Sigmoid colon (tissue), 7 donors: Measurements from ENCODE around the gene TMEM94. TPM values are rescaled to one million over a fixed set of nuclear protein-coding genes. Genes with fewer than 3 reads are reported as not detected.
A peak's percentile ranks its signal among the peaks of the same experiment; 100 is the strongest.

Source experiments
- DNase-seq: peaks from one replicate; pipeline ENCODE4 v3.0.0-alpha.2; 2019
- H3K27ac ChIP-seq, 4 donors: fragments of 200-600 bp; sonication (generic); one replicate each; pipeline ENCODE4 v1.5.1; 2016 to 2019; ENCODE audit warnings: mild to moderate bottlenecking in 1 of 4
- H3K27me3 ChIP-seq, 3 donors: fragments of 200-600 bp; sonication (generic); one replicate each; pipeline ENCODE4 v1.5.1; 2019; ENCODE audit warnings: mild to moderate bottlenecking in 1 of 3
- H3K36me3 ChIP-seq, 4 donors: fragments of 200-600 bp; sonication (generic); one replicate each; pipeline ENCODE4 v1.5.1; 2016 to 2019
- H3K4me1 ChIP-seq, 4 donors: fragments of 200-600 bp; sonication (generic); one replicate each; pipeline ENCODE4 v1.5.1; 2017 to 2019
- H3K4me3 ChIP-seq, 4 donors: fragments of 200-600 bp; sonication (generic); one replicate each; pipeline ENCODE4 v1.5.1; 2017 to 2019; ENCODE audit warnings: mild to moderate bottlenecking in 2 of 4, moderate library complexity in 1 of 4
- H3K9me3 ChIP-seq, 4 donors: fragments of 200-600 bp in 3 of 4; sonication (generic) in 3 of 4; one replicate each; pipeline versions ENCODE4 v1.5.1 to v1.6.1; 2013 to 2019
- CTCF ChIP-seq, 4 experiments: fragments of 450-650 bp in 3 of 4; fragments of 200-600 bp in 1 of 4; IDR thresholded peaks; one replicate each; pipeline ENCODE4 v1.5.1; 2016 to 2019; ENCODE audit warnings: antibody characterized with exemption in 4 of 4, mild to moderate bottlenecking in 3 of 4, moderate library complexity in 2 of 4
- EP300 ChIP-seq, 4 donors: sonication (generic); formaldehyde crosslinking; IDR thresholded peaks; one replicate each; pipeline ENCODE4 v1.6.1; 2017; ENCODE audit warnings: antibody characterized with exemption in 4 of 4
- POLR2A ChIP-seq, 2 donors: fragments of 450-650 bp; IDR thresholded peaks; one replicate each; pipeline ENCODE4 v1.6.1; 2016; ENCODE audit warnings: antibody characterized with exemption in 2 of 2, mild to moderate bottlenecking in 2 of 2, moderate library complexity in 2 of 2
- POLR2AphosphoS5 ChIP-seq, 4 donors: sonication (generic); formaldehyde crosslinking; IDR thresholded peaks; one replicate each; pipeline ENCODE4 v1.6.1; 2017; ENCODE audit warnings: antibody characterized with exemption in 4 of 4
- WGBS, 2 donors: extraction: QIAGEN DNeasy Blood & Tissue Kit; methylation state at CpG; one replicate each; pipeline ENCODE4 v1.1.7; 2013; 5-methylcytosine and 5-hydroxymethylcytosine counted together
- intact Hi-C: fragments of 100-400 bp; cut with DNase I; formaldehyde crosslinking; loops from one replicate; pipeline ENCODE4 v1.15.1; 2023
- polyA plus RNA-seq, 3 donors: library from polyadenylated mRNA; stranded (reverse); fragments of 200-250 nt; gene quantifications; one replicate each; pipeline ENCODE4 v1.2.3, GENCODE V29; 2013
- total RNA-seq, 4 donors: library from RNA; depleted of rRNA; stranded (reverse); fragments of >200 nt; gene quantifications; one replicate each; pipeline ENCODE4 v1.1.0, GENCODE V29; 2016
- donor health status: healthy with polysubstance abuse.
- donor health status: Bipolar disorder and iron deficiency.
- donor health status: healthy.

The TMEM94 gene
- total and polyA plus RNA-seq, 7 donors, result 6.2 to 74.8 (median 31.3) TPM

GRCh38 chr17:75493476-75494129 lies 37.2 kb downstream of the TMEM94 start:
- WGBS, 2 donors, result 97% methylated on average over 23 of the region's 23 CpGs
- H3K9me3 ChIP-seq, result no peaks in the 10 kb centered on the region
- peaks cover 0 to 2% (median 0%) of the 10 kb centered on the region in 4 donors for H3K4me1 ChIP-seq
- no peak overlapping the region for H3K27ac ChIP-seq
- intact Hi-C loops, result no loop called here
- H3K36me3 ChIP-seq, result peaks cover 46 to 81% (median 62%) of the 10 kb centered on the region in 4 donors
- no peak for TF ChIP-seq POLR2A (IDR thresholded peaks at IDR 0.05)
- TF ChIP-seq CTCF (IDR thresholded peaks at IDR 0.05), result no peak
- no peak for TF ChIP-seq EP300 (IDR thresholded peaks at IDR 0.05)
- TF ChIP-seq POLR2AphosphoS5 (IDR thresholded peaks at IDR 0.05), result no peak
- DNase-seq, result no peak
- no peak overlapping the region for H3K4me3 ChIP-seq
- H3K27me3 ChIP-seq, result no peaks in the 10 kb centered on the region

- Histone ChIP-seq H3K36me3 (peaks cover 46 to 81% (median 62%) of the 10 kb centered on the region in 4 donors), H3K4me3 (no peak overlapping the region), H3K9me3 (no peaks in the 10 kb centered on the region), H3K27me3 (no peaks in the 10 kb centered on the region), H3K27ac (no peak overlapping the region), H3K4me1 (peaks cover 0 to 10% (median 3%) of the 10 kb centered on the region in 4 donors)
- intact Hi-C loops, result no loop called here
- 95% methylated on average over 14 of the region's 14 CpGs for WGBS, 2 donors
- TF ChIP-seq POLR2A (IDR thresholded peaks at IDR 0.05), result no peak
- no peak for TF ChIP-seq EP300 (IDR thresholded peaks at IDR 0.05)
- TF ChIP-seq CTCF (IDR thresholded peaks at IDR 0.05), result no peak
- no peak for TF ChIP-seq POLR2AphosphoS5 (IDR thresholded peaks at IDR 0.05)
- DNase-seq, result no peak
Observed at GRCh38 chr17:75494326-75494877, 38.0 kb downstream of the TMEM94 start.

DNA sequence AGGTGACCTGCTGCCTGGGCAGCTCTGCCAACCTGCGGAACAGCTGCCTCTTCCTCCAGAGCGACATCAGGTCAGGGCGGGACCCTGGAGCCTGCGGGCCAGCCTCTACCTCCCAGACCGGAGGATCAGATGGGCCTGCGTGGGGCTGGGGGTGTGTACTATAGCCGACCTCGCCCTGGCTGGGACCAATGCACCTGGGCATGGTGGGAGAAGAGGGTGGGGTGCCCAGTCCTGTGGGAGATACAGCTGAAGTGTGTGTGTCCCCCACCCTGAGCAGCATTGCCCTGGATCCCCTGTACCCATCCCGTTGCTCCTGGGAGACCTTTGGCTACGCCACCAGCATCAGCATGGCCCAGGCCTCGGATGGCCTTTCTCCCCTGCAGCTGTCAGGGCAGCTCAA lies 39.6 kb downstream of the TMEM94 start:
- Histone ChIP-seq H3K27ac (no peak overlapping the region), H3K4me3 (no peak overlapping the region), H3K4me1 (peaks cover 0 to 26% (median 9%) of the 10 kb centered on the region in 4 donors), H3K27me3 (no peaks in the 10 kb centered on the region), H3K36me3 (peaks cover 46 to 88% (median 60%) of the 10 kb centered on the region in 4 donors), H3K9me3 (no peaks in the 10 kb centered on the region)
- WGBS, 2 donors, result 90 to 94% methylated on average over 11 of the region's 11 CpGs
- intact Hi-C loops, result no loop called here
- DNase-seq, result no peak
- TF ChIP-seq EP300 (IDR thresholded peaks at IDR 0.05), result no peak
- TF ChIP-seq POLR2A (IDR thresholded peaks at IDR 0.05), result no peak
- TF ChIP-seq POLR2AphosphoS5 (IDR thresholded peaks at IDR 0.05), result no peak
- no peak for TF ChIP-seq CTCF (IDR thresholded peaks at IDR 0.05)

GRCh38 chr17:75498039-75498725 lies 41.7 kb downstream of the TMEM94 start:
- intact Hi-C loops, result no loop called here
- peak overlapping the region in 1 of 4 donors; percentile 56 for H3K27ac ChIP-seq
- peaks cover 0 to 40% (median 20%) of the 10 kb centered on the region in 4 donors for H3K4me1 ChIP-seq

More at GRCh38 chr17:75498039-75498725, 41.7 kb downstream of the TMEM94 start:
- no peak for DNase-seq
- no peaks in the 10 kb centered on the region for H3K9me3 ChIP-seq
- TF ChIP-seq POLR2A (IDR thresholded peaks at IDR 0.05) (no peak), EP300 (IDR thresholded peaks at IDR 0.05) (no peak), POLR2AphosphoS5 (IDR thresholded peaks at IDR 0.05) (no peak), CTCF (IDR thresholded peaks at IDR 0.05) (no peak)
- 67 to 89% methylated on average over 21 of the region's 21 CpGs for WGBS, 2 donors
- no peak overlapping the region for H3K4me3 ChIP-seq
- H3K27me3 ChIP-seq, result no peaks in the 10 kb centered on the region
- H3K36me3 ChIP-seq, result peaks cover 29 to 77% (median 48%) of the 10 kb centered on the region in 4 donors
